GM18868 (cell line): ENCODE data around the gene LHFPL2.
A peak's percentile ranks its signal among the peaks of the same experiment; 100 is the strongest.

ENCODE experiments used
- ATAC-seq: cut with Tn5 transposase; IDR thresholded peaks from one replicate; pipeline ENCODE4 v1.9.1; 2021; ENCODE audit warnings: mild to moderate bottlenecking, moderate library complexity; ENCODE audit not compliant: unreplicated experiment

LHFPL2 gene

GRCh38 chr5:78505860-78506259 lies 142.7 kb downstream of the LHFPL2 start:
- ATAC-seq: no peak

- ATAC-seq: no peak
These were observed 143.6 kb downstream of the LHFPL2 start for GRCh38 chr5:78504704-78505677.

- ATAC-seq: no peak
These were observed 144.5 kb downstream of the LHFPL2 start for GRCh38 chr5:78503958-78504653.

GRCh38 chr5:78501411-78502352 lies 146.9 kb downstream of the LHFPL2 start:
- no peak for ATAC-seq

GRCh38 chr5:78500871-78501270 lies 147.7 kb downstream of the LHFPL2 start:
- ATAC-seq: no peak

- ATAC-seq: no peak
These were observed 148.5 kb downstream of the LHFPL2 start for GRCh38 chr5:78500028-78500427.

- no peak for ATAC-seq
These were observed 149.1 kb downstream of the LHFPL2 start for GRCh38 chr5:78499485-78499884.

GRCh38 chr5:78497573-78498533 lies 150.7 kb downstream of the LHFPL2 start:
- peak; percentile 54 for ATAC-seq

- no peak for ATAC-seq
These were observed 152.2 kb downstream of the LHFPL2 start for GRCh38 chr5:78496373-78496772.

- no peak for ATAC-seq
These were observed 152.8 kb downstream of the LHFPL2 start for GRCh38 chr5:78495800-78496199.

- no peak for ATAC-seq
These were observed 155.9 kb downstream of the LHFPL2 start for GRCh38 chr5:78492650-78493049.

- ATAC-seq: no peak
These were observed 156.3 kb downstream of the LHFPL2 start for GRCh38 chr5:78492224-78492623.

GRCh38 chr5:78490709-78491485 lies 157.7 kb downstream of the LHFPL2 start:
- ATAC-seq: no peak

- ATAC-seq: no peak
These were observed 160.7 kb downstream of the LHFPL2 start for GRCh38 chr5:78487846-78488245.

- no peak for ATAC-seq
These were observed 162.4 kb downstream of the LHFPL2 start for GRCh38 chr5:78486218-78486617.

- ATAC-seq: peak; percentile 96
These were observed 164.6 kb downstream of the LHFPL2 start for GRCh38 chr5:78483809-78484521.

GRCh38 chr5:78482948-78483347 lies 165.6 kb downstream of the LHFPL2 start:
- no peak for ATAC-seq

- ATAC-seq: no peak
These were observed 171.8 kb downstream of the LHFPL2 start for GRCh38 chr5:78476795-78477194.
